CD14-positive monocyte (primary cell): Measurements from ENCODE around the gene NR2C2. TPM values are rescaled to one million over a fixed set of nuclear protein-coding genes. Genes with fewer than 3 reads are reported as not detected.

Experiments used
- DNase-seq, 3 donors: peaks; one replicate each; pipeline ENCODE4 v3.0.0-alpha.2; 2011 to 2022
- H2AFZ ChIP-seq: 2 replicates; pipeline ENCODE4 v1.6.0; 2012; ENCODE audit warnings: mild to moderate bottlenecking, low read depth, low read length, inconsistent platforms; ENCODE audit not compliant: insufficient read depth, poor library complexity, severe bottlenecking
- H3K27ac ChIP-seq, 2 donors: 1 replicate in 1 of 2; 2 replicates in 1 of 2; pipeline ENCODE4 v1.5.1; 2012 to 2013; ENCODE audit warnings: low read length in 2 of 2, control low read depth in 1 of 2, inconsistent platforms in 1 of 2, low read depth in 1 of 2, mild to moderate bottlenecking in 1 of 2
- H3K27me3 ChIP-seq, 2 donors: one replicate each; pipeline versions ENCODE4 v1.6.0 to v1.6.1; 2011 to 2013; ENCODE audit warnings: low read length in 2 of 2; ENCODE audit not compliant: control insufficient read depth in 2 of 2, insufficient read depth in 2 of 2
- H3K36me3 ChIP-seq, 2 donors: replicated peaks in 1 of 2; 1 replicate in 1 of 2; 2 replicates in 1 of 2; pipeline versions ENCODE4 v1.5.1 to v1.6.1; 2012 to 2013; ENCODE audit warnings: low read length in 2 of 2, control low read depth in 1 of 2, inconsistent platforms in 1 of 2, mild to moderate bottlenecking in 1 of 2; ENCODE audit not compliant: insufficient read depth in 2 of 2, control insufficient read depth in 1 of 2
- H3K4me1 ChIP-seq, 2 donors: 1 replicate in 1 of 2; 2 replicates in 1 of 2; pipeline versions ENCODE4 v1.5.1 to v1.6.1; 2012 to 2013; ENCODE audit warnings: low read length in 2 of 2, control low read depth in 1 of 2, inconsistent platforms in 1 of 2, mild to moderate bottlenecking in 1 of 2, moderate library complexity in 1 of 2; ENCODE audit not compliant: insufficient read depth in 2 of 2, control insufficient read depth in 1 of 2
- H3K4me2 ChIP-seq: replicated peaks from 2 replicates; pipeline ENCODE3; 2012; ENCODE audit warnings: low read length, moderate library complexity, mild to moderate bottlenecking; ENCODE audit not compliant: poor library complexity, severe bottlenecking; ENCODE audit errors: extremely low read depth
- H3K4me3 ChIP-seq, 3 experiments: fragments of 200-600 bp in 1 of 3; sonication (generic) in 1 of 3; replicated peaks in 1 of 3; 1 replicate in 2 of 3; 2 replicates in 1 of 3; pipeline ENCODE4 v1.5.1; 2011 to 2013; ENCODE audit warnings: low read length in 3 of 3, mild to moderate bottlenecking in 3 of 3, control low read depth in 2 of 3, low read depth in 2 of 3, inconsistent platforms in 1 of 3, moderate library complexity in 1 of 3
- H3K79me2 ChIP-seq: 2 replicates; pipeline ENCODE4 v1.6.0; 2012; ENCODE audit warnings: mild to moderate bottlenecking, control low read depth, inconsistent platforms, low read length, moderate library complexity; ENCODE audit not compliant: insufficient read depth
- H3K9ac ChIP-seq: 2 replicates; pipeline ENCODE4 v1.6.0; 2017; ENCODE audit warnings: low read length, mild to moderate bottlenecking; ENCODE audit not compliant: insufficient read depth, poor library complexity, severe bottlenecking
- H3K9me3 ChIP-seq, 2 donors: replicated peaks in 1 of 2; 1 replicate in 1 of 2; 2 replicates in 1 of 2; pipeline versions ENCODE4 v1.5.1 to v1.6.1; 2012 to 2013; ENCODE audit warnings: low read length in 2 of 2, control low read depth in 1 of 2; ENCODE audit not compliant: control insufficient read depth in 1 of 2, insufficient read depth in 1 of 2
- H4K20me1 ChIP-seq: 2 replicates; pipeline ENCODE4 v1.6.0; 2012; ENCODE audit warnings: mild to moderate bottlenecking, low read length, control low read depth, moderate library complexity; ENCODE audit not compliant: insufficient read depth
- H3K27ac Mint-ChIP-seq, 7 donors: one replicate each; pipeline ENCODE4 v1.8.0; 2020; ENCODE audit warnings: mild to moderate bottlenecking in 7 of 7, mixed read lengths in 7 of 7, moderate library complexity in 6 of 7, inconsistent platforms in 2 of 7
- H3K27me3 Mint-ChIP-seq, 3 donors: one replicate each; pipeline ENCODE4 v1.8.0; 2021 to 2022; ENCODE audit warnings: low read depth in 3 of 3, mild to moderate bottlenecking in 3 of 3, mixed read lengths in 3 of 3, moderate library complexity in 3 of 3, inconsistent platforms in 1 of 3
- H3K36me3 Mint-ChIP-seq, 2 donors: one replicate each; pipeline ENCODE4 v1.8.0; 2020; ENCODE audit warnings: mixed read lengths in 2 of 2, inconsistent platforms in 1 of 2, mild to moderate bottlenecking in 1 of 2
- H3K4me1 Mint-ChIP-seq: one replicate; pipeline ENCODE4 v1.8.0; 2020; ENCODE audit warnings: mild to moderate bottlenecking, mixed read lengths
- H3K4me3 Mint-ChIP-seq, 2 donors: one replicate each; pipeline ENCODE4 v1.8.0; 2020; ENCODE audit warnings: mild to moderate bottlenecking in 2 of 2, mixed read lengths in 2 of 2, moderate library complexity in 1 of 2
- H3K9me3 Mint-ChIP-seq, 7 donors: one replicate each; pipeline ENCODE4 v1.8.0; 2020 to 2022; ENCODE audit warnings: mixed read lengths in 7 of 7, mild to moderate bottlenecking in 6 of 7, moderate library complexity in 6 of 7, inconsistent platforms in 2 of 7
- WGBS: methylation state at CpG from one replicate; pipeline ENCODE4 v1.1.5; 2013; ENCODE audit warnings: missing lambda C conversion rate; ENCODE audit not compliant: insufficient coverage; 5-methylcytosine and 5-hydroxymethylcytosine counted together
- intact Hi-C, 2 donors: fragments of 100-400 bp; cut with micrococcal nuclease; formaldehyde crosslinking; loops; one replicate each; pipeline versions ENCODE4 v1.15.0 to v1.15.1; 2023
- polyA plus RNA-seq, 3 donors: library from polyadenylated mRNA; depleted of rRNA in 1 of 3; unstranded in 2 of 3; stranded (reverse) in 1 of 3; fragments of 300-500 nt in 2 of 3; fragments of >200 nt in 1 of 3; fragmentation: Illumina TruSeq in 2 of 3; gene quantifications; 1 replicate in 2 of 3; 2 replicates in 1 of 3; pipeline ENCODE4 v1.2.3, GENCODE V29; 2012 to 2021
- TF ChIP-seq, protein P1 (sequence below): fragments of 200-600 bp; IDR thresholded peaks from one replicate; pipeline ENCODE4 v1.8.0; 2022; ENCODE audit warnings: antibody characterized with exemption, mild to moderate bottlenecking

The NR2C2 gene
- polyA plus RNA-seq, 3 donors, result 3.4 to 24.9 (median 3.8) TPM

- no peaks in the 10 kb centered on the region for H3K9me3 ChIP-seq
- 0% methylated on average over 64 of the region's 69 CpGs for WGBS
- Mint-ChIP-seq H3K27me3 (peaks cover 0 to 2% (median 0%) of the 10 kb centered on the region in 3 donors), H3K36me3 (peaks cover 4 to 19% of the 10 kb centered on the region in 2 donors), H3K9me3 (peaks cover 0 to 2% (median 0%) of the 10 kb centered on the region in 7 donors), H3K4me3 (peak within 1 kb of the TSS; percentile 96 to 97), H3K4me1 (peaks cover 21% of the 10 kb centered on the region), H3K27ac (peak within 1 kb of the TSS; percentile 90 to 97 (median 95))
- H3K27ac ChIP-seq, result peak within 1 kb of the TSS; percentile 69 to 84
- peaks cover 27% of the 10 kb centered on the region for H3K79me2 ChIP-seq
- TF ChIP-seq, protein P1, sequence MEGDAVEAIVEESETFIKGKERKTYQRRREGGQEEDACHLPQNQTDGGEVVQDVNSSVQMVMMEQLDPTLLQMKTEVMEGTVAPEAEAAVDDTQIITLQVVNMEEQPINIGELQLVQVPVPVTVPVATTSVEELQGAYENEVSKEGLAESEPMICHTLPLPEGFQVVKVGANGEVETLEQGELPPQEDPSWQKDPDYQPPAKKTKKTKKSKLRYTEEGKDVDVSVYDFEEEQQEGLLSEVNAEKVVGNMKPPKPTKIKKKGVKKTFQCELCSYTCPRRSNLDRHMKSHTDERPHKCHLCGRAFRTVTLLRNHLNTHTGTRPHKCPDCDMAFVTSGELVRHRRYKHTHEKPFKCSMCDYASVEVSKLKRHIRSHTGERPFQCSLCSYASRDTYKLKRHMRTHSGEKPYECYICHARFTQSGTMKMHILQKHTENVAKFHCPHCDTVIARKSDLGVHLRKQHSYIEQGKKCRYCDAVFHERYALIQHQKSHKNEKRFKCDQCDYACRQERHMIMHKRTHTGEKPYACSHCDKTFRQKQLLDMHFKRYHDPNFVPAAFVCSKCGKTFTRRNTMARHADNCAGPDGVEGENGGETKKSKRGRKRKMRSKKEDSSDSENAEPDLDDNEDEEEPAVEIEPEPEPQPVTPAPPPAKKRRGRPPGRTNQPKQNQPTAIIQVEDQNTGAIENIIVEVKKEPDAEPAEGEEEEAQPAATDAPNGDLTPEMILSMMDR, result no peak
- H4K20me1 ChIP-seq, result peaks cover 12% of the 10 kb centered on the region
- peak within 1 kb of the TSS; percentile 89 for H3K9ac ChIP-seq
- no peaks in the 10 kb centered on the region for H3K27me3 ChIP-seq
- H3K4me3 ChIP-seq, result peak within 1 kb of the TSS; percentile 68 to 94 (median 80)
- intact Hi-C loops, result loop anchor here (10.0 kb wide), 5 partner anchors 110 to 940 kb away; partner anchors contain the start of genes CCDC174 (in 1 of the 2), CHCHD4 (in 1 of the 2), NR2C2 (in 1 of the 2) and TMEM43 (in 1 of the 2)
- H3K4me1 ChIP-seq, result peaks cover 20 to 25% of the 10 kb centered on the region in 2 donors
- DNase-seq, result peak; percentile 87 to 90 (median 87)
- peak within 1 kb of the TSS; percentile 94 for H3K4me2 ChIP-seq
- H2AFZ ChIP-seq, result peak within 1 kb of the TSS; percentile 89
- peaks cover 0 to under 1% of the 10 kb centered on the region in 2 donors for H3K36me3 ChIP-seq
These were observed 117.6 kb downstream of the NR2C2 start, which contains the start of gene MRPS25 for GRCh38 chr3:15064835-15065549. TSS of gene MRPS25 (minus strand) at chr3:15065315. CDS start at chr3:15065194, 121 bp downstream.

GRCh38 chr3:15065550-15066007 is 118.2 kb downstream of the NR2C2 start:
- TF ChIP-seq, protein P1, result no peak
- H3K4me3 Mint-ChIP-seq, result peak overlapping the region; percentile 96 to 97
- Histone ChIP-seq H3K27me3 (no peaks in the 10 kb centered on the region), H3K27ac (peak overlapping the region in 1 of 2 donors; percentile 84), H3K36me3 (peaks cover 0 to 7% of the 10 kb centered on the region in 2 donors), H4K20me1 (peaks cover 12% of the 10 kb centered on the region), H3K79me2 (peaks cover 27% of the 10 kb centered on the region), H3K9me3 (no peaks in the 10 kb centered on the region), H3K4me3 (peak overlapping the region; percentile 68 to 94 (median 80)), H3K9ac (peak overlapping the region; percentile 89), H2AFZ (peak overlapping the region; percentile 89), H3K4me2 (peak overlapping the region; percentile 94), H3K4me1 (peaks cover 20 to 25% of the 10 kb centered on the region in 2 donors)
- peaks cover 0 to 2% (median 0%) of the 10 kb centered on the region in 3 donors for H3K27me3 Mint-ChIP-seq
- peak overlapping the region in 2 of 7 donors; percentile 28 to 90 for H3K27ac Mint-ChIP-seq
- peaks cover 21% of the 10 kb centered on the region for H3K4me1 Mint-ChIP-seq
- peaks cover 0 to 2% (median 0%) of the 10 kb centered on the region in 7 donors for H3K9me3 Mint-ChIP-seq
- WGBS, result 71% methylated on average over 9 of the region's 16 CpGs
- DNase-seq, result no peak
- intact Hi-C loops, result loop anchor here (10.0 kb wide), 5 partner anchors 111 to 941 kb away; partner anchors contain the start of genes CCDC174 (in 1 of the 2), CHCHD4 (in 1 of the 2), NR2C2 (in 1 of the 2) and TMEM43 (in 1 of the 2)
- peaks cover 3 to 22% of the 10 kb centered on the region in 2 donors for H3K36me3 Mint-ChIP-seq
